Ovary (tissue), 3 donors: ENCODE measurements around the gene CTNNA3.

Experiments used
- CTCF ChIP-seq, 3 donors: fragments of 450-650 bp in 2 of 3; fragments of 200-600 bp in 1 of 3; IDR thresholded peaks; one replicate each; pipeline versions ENCODE4 v1.5.1 to v1.8.0; 2016 to 2022; ENCODE audit warnings: antibody characterized with exemption in 3 of 3, mild to moderate bottlenecking in 1 of 3
- POLR2A ChIP-seq: fragments of 450-650 bp; IDR thresholded peaks from one replicate; pipeline ENCODE4 v1.6.1; 2017; ENCODE audit warnings: antibody characterized with exemption, mild to moderate bottlenecking, moderate library complexity
- donor health status: DM: no; HTN: no; CAD: no.

GRCh38 chr10:66782776-66783175 lies 913.2 kb downstream of the CTNNA3 start:
- TF ChIP-seq CTCF (IDR thresholded peaks at IDR 0.05) (no peak), POLR2A (no peak)
